Sigmoid colon (tissue), 7 donors: ENCODE data around the gene RAB40B. TPM values are rescaled to one million over a fixed set of nuclear protein-coding genes. Genes with fewer than 3 reads are reported as not detected.

Experiments used
- DNase-seq: peaks from one replicate; pipeline ENCODE4 v3.0.0-alpha.2; 2019
- H3K27ac ChIP-seq, 4 donors: fragments of 200-600 bp; sonication (generic); one replicate each; pipeline ENCODE4 v1.5.1; 2016 to 2019; ENCODE audit warnings: mild to moderate bottlenecking in 1 of 4
- H3K27me3 ChIP-seq, 3 donors: fragments of 200-600 bp; sonication (generic); one replicate each; pipeline ENCODE4 v1.5.1; 2019; ENCODE audit warnings: mild to moderate bottlenecking in 1 of 3
- H3K36me3 ChIP-seq, 4 donors: fragments of 200-600 bp; sonication (generic); one replicate each; pipeline ENCODE4 v1.5.1; 2016 to 2019
- H3K4me1 ChIP-seq, 4 donors: fragments of 200-600 bp; sonication (generic); one replicate each; pipeline ENCODE4 v1.5.1; 2017 to 2019
- H3K4me3 ChIP-seq, 4 donors: fragments of 200-600 bp; sonication (generic); one replicate each; pipeline ENCODE4 v1.5.1; 2017 to 2019; ENCODE audit warnings: mild to moderate bottlenecking in 2 of 4, moderate library complexity in 1 of 4
- H3K9me3 ChIP-seq, 4 donors: fragments of 200-600 bp in 3 of 4; sonication (generic) in 3 of 4; one replicate each; pipeline versions ENCODE4 v1.5.1 to v1.6.1; 2013 to 2019
- EP300 ChIP-seq, 4 donors: sonication (generic); formaldehyde crosslinking; IDR thresholded peaks; one replicate each; pipeline ENCODE4 v1.6.1; 2017; ENCODE audit warnings: antibody characterized with exemption in 4 of 4
- POLR2A ChIP-seq, 2 donors: fragments of 450-650 bp; IDR thresholded peaks; one replicate each; pipeline ENCODE4 v1.6.1; 2016; ENCODE audit warnings: antibody characterized with exemption in 2 of 2, mild to moderate bottlenecking in 2 of 2, moderate library complexity in 2 of 2
- POLR2AphosphoS5 ChIP-seq, 4 donors: sonication (generic); formaldehyde crosslinking; IDR thresholded peaks; one replicate each; pipeline ENCODE4 v1.6.1; 2017; ENCODE audit warnings: antibody characterized with exemption in 4 of 4
- WGBS, 2 donors: extraction: QIAGEN DNeasy Blood & Tissue Kit; methylation state at CpG; one replicate each; pipeline ENCODE4 v1.1.7; 2013; 5-methylcytosine and 5-hydroxymethylcytosine counted together
- intact Hi-C: fragments of 100-400 bp; cut with DNase I; formaldehyde crosslinking; loops from one replicate; pipeline ENCODE4 v1.15.1; 2023
- polyA plus RNA-seq, 3 donors: library from polyadenylated mRNA; stranded (reverse); fragments of 200-250 nt; gene quantifications; one replicate each; pipeline ENCODE4 v1.2.3, GENCODE V29; 2013
- total RNA-seq, 4 donors: library from RNA; depleted of rRNA; stranded (reverse); fragments of >200 nt; gene quantifications; one replicate each; pipeline ENCODE4 v1.1.0, GENCODE V29; 2016
- TF ChIP-seq, protein P1 (sequence below), 4 experiments: fragments of 450-650 bp in 3 of 4; fragments of 200-600 bp in 1 of 4; IDR thresholded peaks; one replicate each; pipeline ENCODE4 v1.5.1; 2016 to 2019; ENCODE audit warnings: antibody characterized with exemption in 4 of 4, mild to moderate bottlenecking in 3 of 4, moderate library complexity in 2 of 4
- donor health status: healthy with polysubstance abuse.
- donor health status: Bipolar disorder and iron deficiency.
- donor health status: healthy.

The RAB40B gene
- total and polyA plus RNA-seq, 7 donors, result 11.7 to 32.7 (median 23.2) TPM

GRCh38 chr17:82709024-82709675 lies 10.7 kb upstream of the RAB40B start:
- no peak for TF ChIP-seq EP300 (IDR thresholded peaks at IDR 0.05)
- intact Hi-C loops, result no loop called here

DNA sequence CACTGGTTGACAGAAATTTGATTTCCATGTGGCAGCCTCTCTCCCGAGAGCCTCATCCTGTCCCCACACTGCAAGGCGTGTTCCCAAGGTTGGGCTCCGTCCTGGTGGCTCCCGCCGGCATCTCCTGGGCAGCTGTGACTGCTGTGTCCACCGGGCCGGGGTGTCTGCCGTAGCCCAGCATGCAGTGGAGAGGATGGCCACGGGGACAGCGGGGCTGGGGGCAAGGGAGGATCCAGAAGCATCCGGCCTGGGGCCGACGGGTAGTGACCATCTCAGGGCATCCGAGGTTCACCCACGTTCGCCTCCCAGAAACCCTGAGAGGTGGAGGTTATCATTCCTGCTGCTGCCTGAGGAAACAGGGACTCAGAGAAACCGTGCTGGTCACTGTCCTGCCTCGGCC lies 7.3 kb upstream of the RAB40B start:
- intact Hi-C loops, result no loop called here
- no peak overlapping the region for H3K27ac ChIP-seq
- no peak for DNase-seq
- 95% methylated on average over 18 of the region's 18 CpGs for WGBS, 2 donors
- no peaks in the 10 kb centered on the region for H3K4me1 ChIP-seq
- H3K27me3 ChIP-seq, result peaks cover 0 to 4% (median 0%) of the 10 kb centered on the region in 3 donors
- H3K4me3 ChIP-seq, result no peak overlapping the region
- no peak for TF ChIP-seq POLR2A (IDR thresholded peaks at IDR 0.05)
- no peak for TF ChIP-seq POLR2AphosphoS5 (IDR thresholded peaks at IDR 0.05)
- TF ChIP-seq EP300 (IDR thresholded peaks at IDR 0.05), result no peak
- TF ChIP-seq, protein P1, sequence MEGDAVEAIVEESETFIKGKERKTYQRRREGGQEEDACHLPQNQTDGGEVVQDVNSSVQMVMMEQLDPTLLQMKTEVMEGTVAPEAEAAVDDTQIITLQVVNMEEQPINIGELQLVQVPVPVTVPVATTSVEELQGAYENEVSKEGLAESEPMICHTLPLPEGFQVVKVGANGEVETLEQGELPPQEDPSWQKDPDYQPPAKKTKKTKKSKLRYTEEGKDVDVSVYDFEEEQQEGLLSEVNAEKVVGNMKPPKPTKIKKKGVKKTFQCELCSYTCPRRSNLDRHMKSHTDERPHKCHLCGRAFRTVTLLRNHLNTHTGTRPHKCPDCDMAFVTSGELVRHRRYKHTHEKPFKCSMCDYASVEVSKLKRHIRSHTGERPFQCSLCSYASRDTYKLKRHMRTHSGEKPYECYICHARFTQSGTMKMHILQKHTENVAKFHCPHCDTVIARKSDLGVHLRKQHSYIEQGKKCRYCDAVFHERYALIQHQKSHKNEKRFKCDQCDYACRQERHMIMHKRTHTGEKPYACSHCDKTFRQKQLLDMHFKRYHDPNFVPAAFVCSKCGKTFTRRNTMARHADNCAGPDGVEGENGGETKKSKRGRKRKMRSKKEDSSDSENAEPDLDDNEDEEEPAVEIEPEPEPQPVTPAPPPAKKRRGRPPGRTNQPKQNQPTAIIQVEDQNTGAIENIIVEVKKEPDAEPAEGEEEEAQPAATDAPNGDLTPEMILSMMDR (IDR thresholded peaks at IDR 0.05), result no peak
- H3K36me3 ChIP-seq, result no peaks in the 10 kb centered on the region
- no peaks in the 10 kb centered on the region for H3K9me3 ChIP-seq

More at GRCh38 chr17:82709024-82709675, 10.7 kb upstream of the RAB40B start:
- 21 to 52% methylated on average over 9 of the region's 9 CpGs for WGBS, 2 donors
- Histone ChIP-seq H3K9me3 (no peaks in the 10 kb centered on the region), H3K27me3 (peaks cover 0 to 6% (median 0%) of the 10 kb centered on the region in 3 donors), H3K27ac (no peak overlapping the region), H3K36me3 (no peaks in the 10 kb centered on the region), H3K4me3 (no peak overlapping the region), H3K4me1 (no peaks in the 10 kb centered on the region)
- no peak for DNase-seq

DNA sequence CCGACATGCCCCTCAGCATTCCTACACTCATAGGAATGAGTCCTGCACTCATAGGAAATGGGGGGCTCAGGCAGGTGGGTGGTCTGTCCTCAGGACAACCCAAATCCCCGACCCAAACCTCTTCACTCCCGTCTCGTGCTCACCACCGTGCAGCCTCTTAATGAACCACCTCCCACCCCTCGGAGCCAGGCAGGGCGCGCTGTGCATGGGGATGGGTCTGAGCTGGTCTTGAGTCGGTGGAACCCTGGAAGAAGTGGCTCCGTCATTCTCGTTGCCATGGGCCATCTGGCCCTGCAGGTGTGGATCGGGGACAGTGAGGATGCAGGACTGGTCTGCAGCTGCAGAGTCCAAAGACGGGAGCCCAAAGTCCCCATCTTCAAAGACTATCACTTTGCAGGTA lies 6.4 kb upstream of the RAB40B start:
- Histone ChIP-seq H3K27me3 (no peaks in the 10 kb centered on the region), H3K36me3 (no peaks in the 10 kb centered on the region), H3K4me3 (no peak overlapping the region), H3K27ac (no peak overlapping the region), H3K9me3 (no peaks in the 10 kb centered on the region), H3K4me1 (no peaks in the 10 kb centered on the region)
- intact Hi-C loops, result no loop called here
- TF ChIP-seq EP300 (IDR thresholded peaks at IDR 0.05) (no peak), POLR2AphosphoS5 (IDR thresholded peaks at IDR 0.05) (no peak), POLR2A (IDR thresholded peaks at IDR 0.05) (no peak)
- TF ChIP-seq, protein P1 (IDR thresholded peaks at IDR 0.05), result no peak
- no peak for DNase-seq
- WGBS, 2 donors, result 78 to 82% methylated on average over 13 of the region's 13 CpGs

DNA sequence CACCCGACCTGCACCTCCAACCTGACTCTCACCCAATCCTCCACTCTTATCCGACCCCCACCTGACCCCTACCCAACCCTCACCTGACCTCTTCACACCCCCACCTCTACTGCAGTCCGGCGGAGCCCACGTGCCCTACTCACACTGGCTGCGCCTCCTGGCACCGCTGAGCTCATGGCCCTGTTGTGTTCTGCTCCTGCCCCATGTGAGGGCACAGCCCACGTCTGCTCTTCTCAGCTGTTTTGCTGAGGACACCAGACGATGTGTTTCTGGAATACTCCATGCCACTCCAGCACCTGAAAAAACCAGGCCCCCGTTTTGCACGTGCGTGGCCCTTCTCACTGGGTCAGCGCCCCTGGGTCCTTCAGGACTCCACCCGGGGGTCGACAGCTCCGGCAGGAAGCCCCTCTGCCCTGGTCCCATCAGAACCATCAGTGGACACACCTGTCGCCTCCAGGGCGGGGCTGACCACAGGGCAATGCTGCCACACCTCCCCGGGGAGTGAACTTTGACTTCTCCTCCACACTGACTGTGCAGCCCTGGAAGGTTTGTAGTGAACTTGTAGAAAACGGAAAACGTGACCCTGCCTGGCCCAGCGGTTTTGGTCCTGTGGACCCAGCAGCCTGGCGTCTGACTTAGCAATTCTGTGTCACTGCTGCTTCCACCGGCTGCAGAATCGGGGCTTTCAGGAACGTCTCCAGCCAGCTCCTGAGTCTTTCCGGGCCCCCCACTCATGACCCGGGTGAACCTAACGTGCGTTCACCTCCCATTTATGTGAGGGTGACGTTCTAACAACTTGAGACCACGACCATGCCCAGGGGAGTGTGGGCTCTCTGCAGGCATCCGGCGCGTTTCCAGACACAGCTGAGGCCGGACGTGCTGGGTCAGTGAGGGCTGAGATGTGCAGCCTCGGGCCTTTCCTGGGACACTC lies 5.7 kb upstream of the RAB40B start:
- intact Hi-C loops, result no loop called here
- Histone ChIP-seq H3K27ac (no peak overlapping the region), H3K9me3 (no peaks in the 10 kb centered on the region), H3K4me3 (no peak overlapping the region), H3K27me3 (no peaks in the 10 kb centered on the region), H3K36me3 (no peaks in the 10 kb centered on the region), H3K4me1 (peaks cover 0 to 5% (median 3%) of the 10 kb centered on the region in 4 donors)
- TF ChIP-seq POLR2A (IDR thresholded peaks at IDR 0.05) (no peak), EP300 (IDR thresholded peaks at IDR 0.05) (no peak), POLR2AphosphoS5 (IDR thresholded peaks at IDR 0.05) (no peak)
- TF ChIP-seq, protein P1 (IDR thresholded peaks at IDR 0.05), result no peak
- 16 to 64% methylated on average over 38 of the region's 38 CpGs for WGBS, 2 donors
- no peak for DNase-seq

DNA sequence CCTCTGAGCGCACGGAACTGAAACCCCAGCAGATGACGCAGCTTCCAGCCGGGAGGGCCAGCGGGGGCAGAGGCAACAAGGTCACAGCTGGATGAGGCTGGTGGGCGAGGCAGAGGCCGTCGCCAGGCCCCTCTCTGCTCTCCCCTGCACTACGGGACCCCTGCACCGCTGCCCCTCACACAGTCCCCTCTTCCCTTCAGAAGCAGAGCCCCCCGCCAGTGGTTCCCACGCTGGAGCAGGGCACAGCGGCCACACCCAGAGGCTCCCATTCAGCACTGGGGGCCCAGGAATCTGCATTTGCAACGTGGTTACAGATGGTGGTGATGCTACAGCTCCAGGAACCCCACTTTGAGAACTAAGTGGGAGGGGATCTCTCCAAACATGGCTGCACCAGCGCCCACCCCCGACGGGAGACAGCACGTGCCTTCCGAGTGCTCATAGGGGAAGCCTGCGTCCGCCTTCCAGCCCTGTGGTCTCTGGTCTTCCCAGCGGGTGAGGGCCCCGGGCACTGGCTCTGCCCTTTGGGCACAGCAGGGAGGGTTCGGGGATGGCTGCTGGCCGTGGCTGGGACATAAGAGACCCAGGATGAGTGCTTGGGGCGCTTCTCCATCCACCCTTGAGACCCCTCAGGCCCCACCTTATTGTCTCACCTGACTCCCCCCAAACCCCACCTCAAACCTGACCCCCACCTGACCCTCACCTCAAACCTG lies 4.7 kb upstream of the RAB40B start:
- Histone ChIP-seq H3K27ac (peak overlapping the region in 1 of 4 donors; percentile 42), H3K9me3 (no peaks in the 10 kb centered on the region), H3K36me3 (no peaks in the 10 kb centered on the region), H3K4me1 (peaks cover 0 to 9% (median 4%) of the 10 kb centered on the region in 4 donors), H3K4me3 (no peak overlapping the region), H3K27me3 (no peaks in the 10 kb centered on the region)
- WGBS, 2 donors, result 27 to 77% methylated on average over 26 of the region's 26 CpGs
- no peak for DNase-seq
- intact Hi-C loops, result no loop called here
- TF ChIP-seq POLR2AphosphoS5 (IDR thresholded peaks at IDR 0.05), result no peak
- TF ChIP-seq EP300 (IDR thresholded peaks at IDR 0.05), result no peak
- no peak for TF ChIP-seq POLR2A (IDR thresholded peaks at IDR 0.05)
- TF ChIP-seq, protein P1 (IDR thresholded peaks at IDR 0.05), result no peak
